ENCODE measurements around the gene FNBP1. TPM values are rescaled to one million over a fixed set of nuclear protein-coding genes. Genes with fewer than 3 reads are reported as not detected.

The FNBP1 gene
- total RNA-seq, 2 experiments from 2014 or later = 266 to 268 TPM

GRCh38 chr9:130028493-130029222, 14.3 kb downstream of the FNBP1 start:
- CTCF ChIA-PET = interaction anchor here (1.0 to 1.1 kb wide), 4 partner anchors 21 to 38 kb away, joined by 3 to 5 read pairs (median 4); no protein-coding TSS in a partner anchor
- intact Hi-C loops (cut with micrococcal nuclease) = no loop called here
- ATAC-seq = no peak
- Mint-ChIP-seq H3K4me3 (peak overlapping the region; percentile 56), H3K27ac (peak overlapping the region; percentile 99), H3K9me3 (no peaks in the 10 kb centered on the region), H3K27me3 (no peaks in the 10 kb centered on the region), H3K36me3 (ENCODE audit: low read depth) (peaks cover 72% of the 10 kb centered on the region), H3K4me1 (ENCODE audit: low read depth) (peaks cover 93% of the 10 kb centered on the region)
- no peak for TF ChIP-seq CTCF (IDR thresholded peaks at IDR 0.05)
- DNase-seq = no peak
- POLR2A ChIA-PET = interaction anchor here (0.6 to 8.7 kb wide), 17 partner anchors 10 to 159 kb away, joined by 3 to 104 read pairs (median 4); partner anchors contain the start of gene FNBP1

GRCh38 chr9:130027533-130028365, 15.2 kb downstream of the FNBP1 start:
- ATAC-seq = no peak
- H3K4me1 Mint-ChIP-seq (ENCODE audit: low read depth) = peaks cover 95% of the 10 kb centered on the region
- intact Hi-C loops (cut with micrococcal nuclease) = no loop called here
- peak overlapping the region; percentile 99 for H3K27ac Mint-ChIP-seq
- CTCF ChIA-PET = interaction anchor here (1.0 to 2.5 kb wide), 5 partner anchors 11 to 141 kb away, joined by 3 to 8 read pairs (median 5); no protein-coding TSS in a partner anchor
- H3K27me3 Mint-ChIP-seq = no peaks in the 10 kb centered on the region
- POLR2A ChIA-PET = interaction anchor here (0.7 to 8.7 kb wide), 17 partner anchors 9 to 158 kb away, joined by 3 to 104 read pairs (median 7); partner anchors contain the start of gene FNBP1
- peaks cover 72% of the 10 kb centered on the region for H3K36me3 Mint-ChIP-seq (ENCODE audit: low read depth)
- no peak for TF ChIP-seq CTCF (IDR thresholded peaks at IDR 0.05)
- peak overlapping the region; percentile 56 for H3K4me3 Mint-ChIP-seq
- no peak for DNase-seq
- H3K9me3 Mint-ChIP-seq = no peaks in the 10 kb centered on the region

- H3K27ac Mint-ChIP-seq = peak overlapping the region; percentile 99
- DNase-seq (no peak), ATAC-seq (peak; percentile 4)
- peaks cover 72% of the 10 kb centered on the region for H3K36me3 Mint-ChIP-seq (ENCODE audit: low read depth)
- POLR2A ChIA-PET = interaction anchor here (1.1 to 8.7 kb wide), 13 partner anchors 8 to 136 kb away, joined by 3 to 104 read pairs (median 5); partner anchors contain the start of gene FNBP1
- CTCF ChIA-PET = interaction anchor here (1.1 to 2.5 kb wide), 3 partner anchors 10 to 140 kb away, joined by 4 to 8 read pairs (median 7); no protein-coding TSS in a partner anchor
- H3K9me3 Mint-ChIP-seq = no peaks in the 10 kb centered on the region
- intact Hi-C loops (cut with micrococcal nuclease) = no loop called here
- peak overlapping the region; percentile 19 for H3K4me3 Mint-ChIP-seq
- H3K27me3 Mint-ChIP-seq = no peaks in the 10 kb centered on the region
- no peak for TF ChIP-seq CTCF (IDR thresholded peaks at IDR 0.05)
- peaks cover 93% of the 10 kb centered on the region for H3K4me1 Mint-ChIP-seq (ENCODE audit: low read depth)
These were observed 16.2 kb downstream of the FNBP1 start for GRCh38 chr9:130026583-130027340.

- DNase-seq (no peak), ATAC-seq (no peak)
- no peak for TF ChIP-seq CTCF (IDR thresholded peaks at IDR 0.05)
- ChIA-PET POLR2A (interaction anchor here (0.7 to 8.7 kb wide), 6 partner anchors 7 to 37 kb away, joined by 3 to 104 read pairs (median 16); partner anchors contain the start of gene FNBP1), CTCF (no interaction called here)
- Mint-ChIP-seq H3K27me3 (no peaks in the 10 kb centered on the region), H3K27ac (peak overlapping the region; percentile 99), H3K4me1 (ENCODE audit: low read depth) (peaks cover 95% of the 10 kb centered on the region), H3K4me3 (no peak overlapping the region), H3K36me3 (ENCODE audit: low read depth) (peaks cover 83% of the 10 kb centered on the region), H3K9me3 (no peaks in the 10 kb centered on the region)
- intact Hi-C loops (cut with micrococcal nuclease) = no loop called here
These were observed 18.4 kb downstream of the FNBP1 start for GRCh38 chr9:130024597-130024994.
